Measurements from ENCODE around the gene BCR. TPM values are rescaled to one million over a fixed set of nuclear protein-coding genes. Genes with fewer than 3 reads are reported as not detected.

The BCR gene
- total RNA-seq, 2 experiments from 2014 or later = 42.2 to 51.3 TPM

- intact Hi-C loops (cut with micrococcal nuclease; ENCODE audit: unreplicated experiment) = loop anchor here (5.0 kb wide), 1 partner anchor 325 kb away; no protein-coding TSS in a partner anchor
- Histone ChIP-seq H3K4me3 (ENCODE audit: low read depth, low read length, poor library complexity, severe bottlenecking) (no peak overlapping the region), H4K20me1 (ENCODE audit: insufficient read depth, low read length) (no peaks in the 10 kb centered on the region), H3K4me1 (ENCODE audit: insufficient read depth, low read length, poor library complexity, severe bottlenecking) (peaks cover 16% of the 10 kb centered on the region), H3K79me2 (ENCODE audit: insufficient read depth, low read depth, low read length) (no peaks in the 10 kb centered on the region), H3K9me3 (ENCODE audit: low read length) (no peaks in the 10 kb centered on the region), H3K9me2 (ENCODE audit: insufficient read depth, low read length) (no peaks in the 10 kb centered on the region), H2AFZ (ENCODE audit: low read length) (no peak overlapping the region), H3K36me3 (ENCODE audit: insufficient read depth, low read length) (peaks cover 31% of the 10 kb centered on the region; the same call in 1 of the 2 replicates), H3K4me2 (ENCODE audit: low read length) (no peak overlapping the region), H3K27ac (ENCODE audit: low read depth, low read length, poor library complexity, severe bottlenecking) (no peak overlapping the region)
- DNase-seq (ENCODE audit: low spot score) = no peak
- TF ChIP-seq, protein P1, sequence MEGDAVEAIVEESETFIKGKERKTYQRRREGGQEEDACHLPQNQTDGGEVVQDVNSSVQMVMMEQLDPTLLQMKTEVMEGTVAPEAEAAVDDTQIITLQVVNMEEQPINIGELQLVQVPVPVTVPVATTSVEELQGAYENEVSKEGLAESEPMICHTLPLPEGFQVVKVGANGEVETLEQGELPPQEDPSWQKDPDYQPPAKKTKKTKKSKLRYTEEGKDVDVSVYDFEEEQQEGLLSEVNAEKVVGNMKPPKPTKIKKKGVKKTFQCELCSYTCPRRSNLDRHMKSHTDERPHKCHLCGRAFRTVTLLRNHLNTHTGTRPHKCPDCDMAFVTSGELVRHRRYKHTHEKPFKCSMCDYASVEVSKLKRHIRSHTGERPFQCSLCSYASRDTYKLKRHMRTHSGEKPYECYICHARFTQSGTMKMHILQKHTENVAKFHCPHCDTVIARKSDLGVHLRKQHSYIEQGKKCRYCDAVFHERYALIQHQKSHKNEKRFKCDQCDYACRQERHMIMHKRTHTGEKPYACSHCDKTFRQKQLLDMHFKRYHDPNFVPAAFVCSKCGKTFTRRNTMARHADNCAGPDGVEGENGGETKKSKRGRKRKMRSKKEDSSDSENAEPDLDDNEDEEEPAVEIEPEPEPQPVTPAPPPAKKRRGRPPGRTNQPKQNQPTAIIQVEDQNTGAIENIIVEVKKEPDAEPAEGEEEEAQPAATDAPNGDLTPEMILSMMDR (conservative IDR thresholded peaks at IDR 0.05; ENCODE audit: low read length) = peak; percentile 64
- TF ChIP-seq EZH2phosphoT487 (IDR thresholded peaks at IDR 0.05; ENCODE audit: borderline replicate concordance, low read depth, low read length) = no peak
- POLR2A ChIA-PET = no interaction called here
- CTCF ChIA-PET (ENCODE audit: unreplicated experiment) = interaction anchor here (0.6 to 1.9 kb wide), 4 partner anchors 77 to 108 kb away, joined by 3 to 10 read pairs (median 3); no protein-coding TSS in a partner anchor
- BruUV-seq (replicated peaks) = no TSS peak
These were observed 101.8 kb downstream of the BCR start for GRCh38 chr22:23282089-23282501.

- H3K4me3 ChIP-seq (ENCODE audit: low read depth, low read length, poor library complexity, severe bottlenecking) = no peak overlapping the region
- intact Hi-C loops (cut with micrococcal nuclease; ENCODE audit: unreplicated experiment) = loop anchor here (5.0 kb wide), 1 partner anchor 325 kb away; no protein-coding TSS in a partner anchor
- no peak overlapping the region for H3K4me2 ChIP-seq (ENCODE audit: low read length)
- ChIA-PET POLR2A (no interaction called here), CTCF (ENCODE audit: unreplicated experiment) (interaction anchor here (0.6 to 1.9 kb wide), 3 partner anchors 77 to 108 kb away, joined by 3 to 10 read pairs (median 3); no protein-coding TSS in a partner anchor)
- no peaks in the 10 kb centered on the region for H4K20me1 ChIP-seq (ENCODE audit: insufficient read depth, low read length)
- DNase-seq (ENCODE audit: low spot score) = no peak
- TF ChIP-seq, protein P1 (conservative IDR thresholded peaks at IDR 0.05; ENCODE audit: low read length) = no peak
- no peak for TF ChIP-seq EZH2phosphoT487 (IDR thresholded peaks at IDR 0.05; ENCODE audit: borderline replicate concordance, low read depth, low read length)
- no TSS peak for BruUV-seq (replicated peaks)
- H3K27ac ChIP-seq (ENCODE audit: low read depth, low read length, poor library complexity, severe bottlenecking) = no peak overlapping the region
- no peaks in the 10 kb centered on the region for H3K9me3 ChIP-seq (ENCODE audit: low read length)
- H3K36me3 ChIP-seq (ENCODE audit: insufficient read depth, low read length) = peaks cover 31% of the 10 kb centered on the region; the same call in 1 of the 2 replicates
- no peaks in the 10 kb centered on the region for H3K79me2 ChIP-seq (ENCODE audit: insufficient read depth, low read depth, low read length)
- H3K9me2 ChIP-seq (ENCODE audit: insufficient read depth, low read length) = no peaks in the 10 kb centered on the region
- peaks cover 16% of the 10 kb centered on the region for H3K4me1 ChIP-seq (ENCODE audit: insufficient read depth, low read length, poor library complexity, severe bottlenecking)
- no peak overlapping the region for H2AFZ ChIP-seq (ENCODE audit: low read length)
These were observed 102.2 kb downstream of the BCR start for GRCh38 chr22:23282516-23282915.

- TF ChIP-seq EZH2phosphoT487 (IDR thresholded peaks at IDR 0.05; ENCODE audit: borderline replicate concordance, low read depth, low read length) = no peak
- TF ChIP-seq, protein P1 (conservative IDR thresholded peaks at IDR 0.05; ENCODE audit: low read length) = no peak
- intact Hi-C loops (cut with micrococcal nuclease; ENCODE audit: unreplicated experiment) = loop anchor here (5.0 kb wide), 1 partner anchor 326 kb away; no protein-coding TSS in a partner anchor
- ChIA-PET POLR2A (no interaction called here), CTCF (ENCODE audit: unreplicated experiment) (interaction anchor here (1.9 kb wide), 1 partner anchor 104 kb away, joined by 10 read pairs; no protein-coding TSS in a partner anchor)
- no peak overlapping the region for H3K27ac ChIP-seq (ENCODE audit: low read depth, low read length, poor library complexity, severe bottlenecking)
- no peaks in the 10 kb centered on the region for H3K9me3 ChIP-seq (ENCODE audit: low read length)
- no peak overlapping the region for H3K4me2 ChIP-seq (ENCODE audit: low read length)
- H3K9me2 ChIP-seq (ENCODE audit: insufficient read depth, low read length) = no peaks in the 10 kb centered on the region
- DNase-seq (ENCODE audit: low spot score) = no peak
- peaks cover 16% of the 10 kb centered on the region for H3K4me1 ChIP-seq (ENCODE audit: insufficient read depth, low read length, poor library complexity, severe bottlenecking)
- no peaks in the 10 kb centered on the region for H4K20me1 ChIP-seq (ENCODE audit: insufficient read depth, low read length)
- H3K36me3 ChIP-seq (ENCODE audit: insufficient read depth, low read length) = peaks cover 28% of the 10 kb centered on the region; the same call in 1 of the 2 replicates
- no TSS peak for BruUV-seq (replicated peaks)
- H2AFZ ChIP-seq (ENCODE audit: low read length) = no peak overlapping the region
- no peaks in the 10 kb centered on the region for H3K79me2 ChIP-seq (ENCODE audit: insufficient read depth, low read depth, low read length)
- no peak overlapping the region for H3K4me3 ChIP-seq (ENCODE audit: low read depth, low read length, poor library complexity, severe bottlenecking)
These were observed 102.7 kb downstream of the BCR start for GRCh38 chr22:23282986-23283385.
